Kidney capillary endothelial cell (primary cell): Measurements from ENCODE around the gene HIVEP3.

Source experiments
- DNase-seq: peaks from one replicate; pipeline ENCODE4 v3.0.0-alpha.2; 2018; ENCODE audit warnings: low spot score

HIVEP3 gene

DNA sequence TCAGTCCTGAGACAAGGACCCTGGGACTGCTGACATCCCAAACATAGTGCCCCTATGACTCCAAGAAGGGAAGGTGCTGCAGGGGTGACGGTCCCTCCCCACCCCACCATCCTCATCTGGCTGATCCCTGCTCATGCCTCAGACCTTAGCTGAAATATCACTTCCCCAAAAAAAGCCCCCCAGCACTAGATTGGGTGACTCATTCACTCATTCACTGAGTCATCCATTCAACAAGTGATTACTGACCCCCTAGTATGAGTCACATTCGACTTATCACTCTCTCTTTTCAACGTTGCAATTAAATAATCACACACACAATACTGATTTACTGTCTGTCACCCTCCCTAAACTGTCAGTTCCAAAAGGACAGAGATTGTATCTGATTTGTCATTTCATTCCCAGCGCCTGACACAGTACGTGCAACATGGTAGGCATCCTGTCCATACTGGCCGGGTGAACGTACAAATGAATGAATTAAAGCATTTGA is 48.6 kb downstream of the HIVEP3 start:
- DNase-seq = peak; percentile 63

GRCh38 chr1:41868241-41868998 is 50.3 kb downstream of the HIVEP3 start:
- DNase-seq = no peak

DNA sequence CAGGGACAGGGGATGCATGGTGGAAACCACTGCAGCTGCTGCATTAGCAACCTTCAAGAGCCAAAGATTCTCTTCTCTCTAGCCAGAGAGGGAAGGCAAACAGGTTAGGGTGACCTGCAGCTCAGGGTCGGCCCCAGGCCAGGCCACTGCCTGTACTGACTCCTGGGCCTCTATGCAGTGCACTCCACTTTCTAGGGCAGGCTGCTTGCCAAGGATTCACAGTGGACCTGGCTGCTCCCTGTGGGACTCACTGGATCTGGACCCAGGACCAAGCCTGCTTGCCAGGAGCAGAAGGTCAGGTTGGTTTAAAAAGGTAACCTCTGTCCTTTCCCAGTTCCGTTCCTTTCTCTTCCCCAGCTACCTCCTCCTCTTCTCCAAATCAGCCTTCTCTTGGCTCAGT is 52.4 kb downstream of the HIVEP3 start:
- DNase-seq = no peak

GRCh38 chr1:41864471-41865040 is 54.2 kb downstream of the HIVEP3 start:
- no peak for DNase-seq

- DNase-seq = no peak
Observed at GRCh38 chr1:41863718-41864117, 55.0 kb downstream of the HIVEP3 start.

DNA sequence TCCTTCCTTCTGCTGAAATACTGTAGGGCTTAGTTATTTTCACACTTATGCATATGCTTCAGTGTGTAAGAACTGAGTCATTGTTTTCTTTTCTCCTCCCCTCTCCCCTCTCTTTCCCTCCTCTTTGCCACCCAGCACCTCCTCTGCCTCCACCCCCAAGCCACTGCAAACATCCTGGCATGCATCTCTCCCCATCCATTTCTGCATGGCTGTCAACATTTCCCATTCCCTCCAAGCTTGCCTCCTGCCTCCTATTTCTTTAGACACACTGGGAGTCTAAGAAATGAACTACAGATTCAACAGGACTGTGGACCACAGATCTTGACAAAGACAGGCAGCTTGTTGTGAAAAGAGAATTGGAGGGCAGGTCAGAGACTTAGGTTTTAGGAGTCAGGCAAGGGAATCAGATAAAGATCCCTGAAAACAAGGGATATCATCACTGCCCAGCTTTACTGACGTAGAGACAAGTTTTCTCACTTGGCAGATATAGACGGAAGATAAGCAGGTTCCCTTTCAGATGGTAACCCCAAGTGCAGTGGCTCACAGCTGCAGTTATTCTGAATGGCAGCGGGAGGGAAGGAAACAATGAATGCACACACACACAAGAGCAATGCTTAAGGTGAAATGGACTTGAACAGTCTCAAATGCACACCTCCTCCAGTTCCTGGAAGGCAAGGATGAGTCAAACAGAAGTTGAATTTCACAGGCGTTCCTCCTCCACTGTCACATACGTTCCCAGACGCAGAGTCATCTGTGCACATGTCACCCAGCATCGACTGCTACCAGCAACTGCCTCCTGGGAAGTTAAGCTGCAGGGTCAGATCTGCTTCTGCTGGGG is 56.1 kb downstream of the HIVEP3 start:
- peak; percentile 46 for DNase-seq

- DNase-seq = no peak
Observed at GRCh38 chr1:41861535-41862383, 57.0 kb downstream of the HIVEP3 start.

DNA sequence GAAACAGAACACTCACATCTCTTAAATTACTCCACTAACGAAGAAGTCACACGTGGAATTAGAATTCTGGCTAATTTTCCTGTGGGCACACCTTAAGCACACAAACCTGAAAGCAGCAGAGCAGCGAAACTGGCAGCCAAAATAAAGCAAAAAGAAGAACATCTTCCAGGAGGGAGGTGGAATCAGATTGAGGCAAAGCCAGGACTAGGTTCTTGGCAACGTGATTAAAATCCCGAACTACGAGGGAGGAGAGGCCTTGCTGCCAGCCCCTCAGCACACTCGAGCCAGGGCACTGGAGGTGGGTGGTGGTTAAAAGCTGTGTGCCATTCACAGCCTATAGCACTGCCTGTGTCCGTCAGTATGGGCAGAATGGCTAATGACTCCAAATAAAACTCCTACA is 58.0 kb downstream of the HIVEP3 start:
- DNase-seq = no peak

DNA sequence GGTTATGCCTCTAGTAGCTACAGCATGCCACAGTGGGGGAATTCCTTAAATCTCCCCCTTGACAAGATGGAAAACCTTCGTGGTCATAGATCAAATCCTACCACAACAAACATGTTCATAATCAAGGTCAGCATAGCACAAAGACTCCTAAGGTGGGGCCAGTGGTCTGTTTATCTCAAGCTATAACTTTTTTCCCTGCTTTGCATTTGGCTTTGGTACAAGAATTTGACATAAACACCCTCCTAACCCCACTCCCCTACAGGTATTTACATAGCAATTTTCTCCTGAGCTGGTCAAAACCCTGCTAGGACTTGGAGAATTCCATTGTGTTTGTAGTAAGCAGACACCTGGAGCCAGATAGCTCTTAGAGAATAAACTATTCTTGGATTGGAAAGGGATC is 58.5 kb downstream of the HIVEP3 start:
- no peak for DNase-seq

DNA sequence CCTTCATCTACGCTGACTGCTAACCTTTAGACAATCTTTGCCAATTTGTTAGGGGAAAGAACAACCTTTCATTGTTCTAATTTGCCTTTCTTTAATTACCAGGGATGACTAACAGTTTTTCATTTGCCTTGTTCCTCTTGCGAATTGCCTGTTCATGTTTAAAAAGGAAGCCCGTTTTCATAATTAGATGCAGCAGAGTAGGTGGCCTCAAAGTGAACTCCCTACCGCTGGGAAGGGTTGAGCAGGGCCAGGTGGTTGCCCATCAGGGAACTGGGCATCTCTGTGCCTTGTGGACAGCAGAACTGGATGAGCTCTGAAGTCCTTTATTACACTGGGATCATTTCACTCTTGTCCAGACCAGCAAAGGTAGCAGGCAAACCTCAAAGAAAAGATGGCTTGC is 59.0 kb downstream of the HIVEP3 start:
- DNase-seq = no peak

DNA sequence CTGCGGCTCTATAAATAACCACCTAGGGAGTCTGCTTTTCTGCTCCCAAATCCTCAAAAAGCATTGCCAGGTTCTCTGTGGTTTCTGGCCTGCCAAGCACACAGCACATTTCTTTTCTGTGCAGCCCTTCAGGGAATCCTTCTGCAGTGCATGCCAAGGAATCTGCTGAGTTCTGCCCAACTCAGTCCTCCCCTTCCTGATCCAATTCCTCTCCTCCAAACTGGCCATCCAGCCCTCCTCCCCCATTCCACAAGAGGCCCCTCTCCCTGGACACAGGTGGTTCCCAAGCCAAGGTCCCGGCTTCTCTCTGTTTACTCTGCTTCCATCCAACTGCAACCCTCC is 61.8 kb downstream of the HIVEP3 start:
- no peak for DNase-seq

- no peak for DNase-seq
Observed at GRCh38 chr1:41856151-41856943, 62.4 kb downstream of the HIVEP3 start.

DNA sequence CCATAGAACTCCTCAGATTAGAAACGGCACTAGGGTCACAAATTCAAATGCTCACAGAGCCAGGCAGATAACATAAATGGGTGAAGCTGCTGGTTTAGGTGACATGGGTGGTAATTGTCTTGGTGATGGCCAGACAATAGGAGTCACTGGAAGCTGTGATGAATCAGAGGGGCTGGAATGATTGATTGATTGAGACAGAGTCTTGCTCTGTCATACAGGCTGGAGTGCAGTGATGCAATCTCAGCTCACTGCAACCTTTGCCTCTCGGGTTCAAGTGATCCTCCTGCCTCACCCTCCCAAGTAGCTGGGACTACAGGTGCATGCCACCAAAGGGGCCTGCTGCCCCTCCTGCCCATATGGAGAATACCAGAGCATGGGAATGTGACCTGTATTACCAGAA is 63.0 kb downstream of the HIVEP3 start:
- peak; percentile 13 for DNase-seq

DNA sequence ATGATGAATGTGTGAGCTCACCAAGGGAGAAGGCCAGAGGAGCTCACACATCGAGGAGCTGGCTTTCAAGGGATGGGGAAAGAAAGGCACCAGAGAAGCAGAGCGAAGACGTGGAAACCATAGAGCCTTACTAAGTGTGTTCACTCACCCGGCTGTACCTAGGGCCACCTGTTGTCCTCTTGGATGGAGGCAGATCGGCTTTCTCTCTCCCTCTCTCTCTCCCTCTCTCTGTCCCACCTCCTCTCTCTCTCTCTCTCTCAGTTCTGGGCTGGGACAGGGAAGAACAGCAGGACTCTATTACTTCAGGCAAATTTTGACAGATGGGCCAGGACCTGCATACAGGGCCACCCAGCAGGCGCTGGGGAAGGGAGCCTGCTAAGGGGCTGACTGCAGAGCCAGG is 64.8 kb downstream of the HIVEP3 start:
- DNase-seq = no peak

DNA sequence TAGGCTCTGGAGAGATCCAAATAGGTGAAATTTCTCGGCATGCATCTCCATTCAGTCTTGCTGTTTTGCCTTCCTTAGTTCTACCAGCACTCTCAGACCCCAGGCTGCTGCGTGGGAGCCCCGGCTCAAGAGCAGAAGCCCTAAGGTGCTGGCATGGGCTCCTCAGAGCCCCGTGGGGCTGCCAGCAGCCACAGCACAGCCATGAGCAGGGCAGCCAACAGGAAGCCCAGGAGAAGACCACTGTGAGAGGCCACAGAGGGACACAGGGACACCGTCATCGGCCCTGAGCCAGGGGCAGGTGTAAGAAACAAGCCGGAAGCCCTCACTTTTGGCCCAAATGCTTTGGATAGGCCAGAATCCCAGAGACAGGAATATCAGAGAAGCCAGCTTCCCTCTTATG is 66.6 kb downstream of the HIVEP3 start:
- DNase-seq = no peak

DNA sequence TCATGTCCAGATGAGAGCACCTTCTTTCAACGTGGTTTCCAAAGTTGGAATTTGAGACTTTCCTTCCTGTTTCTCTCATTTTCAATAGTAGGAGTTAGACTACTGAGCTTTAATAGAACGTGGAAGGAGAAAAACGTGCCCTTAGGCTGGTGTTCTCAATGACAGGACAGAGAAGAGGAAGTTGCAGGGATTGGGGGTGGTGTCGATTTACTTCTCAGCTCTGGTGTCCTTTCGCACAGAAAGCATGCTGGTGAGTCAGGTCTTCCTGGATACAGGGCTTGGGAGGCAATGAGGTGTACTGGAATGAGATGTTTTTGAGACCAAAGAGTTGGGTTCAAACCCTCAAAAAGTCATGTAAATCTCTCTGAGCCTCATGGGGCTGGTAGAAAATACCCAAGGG is 67.1 kb downstream of the HIVEP3 start:
- peak; percentile 81 for DNase-seq

GRCh38 chr1:41850029-41850428 is 68.7 kb downstream of the HIVEP3 start:
- no peak for DNase-seq

DNA sequence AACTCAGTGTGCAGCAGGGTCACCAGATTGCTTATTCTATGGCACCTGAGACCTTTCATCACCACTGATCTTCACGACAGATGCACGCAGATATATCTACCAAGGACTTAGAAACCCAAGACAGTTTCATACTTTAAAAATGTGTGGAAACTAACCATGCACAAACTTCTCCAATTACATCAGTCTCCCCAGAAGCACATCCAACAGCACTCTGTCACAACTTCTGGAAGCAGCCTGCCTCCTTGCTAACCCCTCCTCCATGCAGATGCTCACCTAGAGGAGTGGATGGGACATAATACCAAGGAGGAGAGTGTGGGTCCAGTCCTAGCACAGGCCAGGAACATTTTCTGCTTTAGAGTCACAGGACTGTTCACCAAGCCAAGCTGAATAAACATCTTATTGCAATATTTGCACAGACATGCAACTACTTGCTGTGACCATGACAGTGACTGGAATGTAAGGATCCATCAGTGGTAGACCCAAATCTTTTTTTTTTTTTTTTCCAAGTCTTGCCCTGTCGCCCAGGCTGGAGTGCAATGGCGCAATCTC is 69.4 kb downstream of the HIVEP3 start:
- no peak for DNase-seq

DNA sequence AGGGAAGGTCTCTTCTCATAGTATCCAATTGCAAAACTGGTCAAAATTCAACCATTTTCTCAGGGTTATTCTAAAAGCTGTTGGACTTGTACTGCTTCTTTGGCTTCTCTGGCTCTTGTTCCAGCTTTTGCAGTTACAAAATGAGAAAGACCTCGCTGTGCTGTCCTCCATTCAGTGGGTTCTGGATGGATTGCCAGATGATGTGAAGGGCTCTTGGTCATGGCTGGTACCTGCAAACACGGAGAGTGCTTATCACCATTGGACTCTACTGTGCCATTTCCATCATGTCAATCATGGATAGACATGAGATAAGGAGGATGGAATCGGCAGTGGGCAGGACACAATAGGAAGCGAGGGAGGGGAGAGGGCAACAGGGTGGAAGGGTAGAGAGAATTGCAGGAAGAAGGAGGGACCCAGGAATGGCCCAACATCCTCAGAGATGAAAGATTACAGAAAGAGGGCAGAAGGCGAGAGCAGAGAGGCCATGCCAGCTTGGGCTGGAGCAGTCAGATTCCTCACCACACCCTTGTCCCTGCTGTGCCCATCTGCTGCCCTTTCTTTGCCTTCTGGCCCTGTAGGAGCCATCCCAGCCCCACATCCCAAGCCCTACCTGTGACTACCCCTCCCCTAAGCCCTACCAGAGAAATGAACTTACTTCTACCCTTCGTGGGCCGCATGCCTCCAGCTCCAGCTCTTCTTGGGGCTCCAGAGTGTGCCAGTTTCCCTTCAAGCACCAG is 70.3 kb downstream of the HIVEP3 start:
- DNase-seq = no peak

DNA sequence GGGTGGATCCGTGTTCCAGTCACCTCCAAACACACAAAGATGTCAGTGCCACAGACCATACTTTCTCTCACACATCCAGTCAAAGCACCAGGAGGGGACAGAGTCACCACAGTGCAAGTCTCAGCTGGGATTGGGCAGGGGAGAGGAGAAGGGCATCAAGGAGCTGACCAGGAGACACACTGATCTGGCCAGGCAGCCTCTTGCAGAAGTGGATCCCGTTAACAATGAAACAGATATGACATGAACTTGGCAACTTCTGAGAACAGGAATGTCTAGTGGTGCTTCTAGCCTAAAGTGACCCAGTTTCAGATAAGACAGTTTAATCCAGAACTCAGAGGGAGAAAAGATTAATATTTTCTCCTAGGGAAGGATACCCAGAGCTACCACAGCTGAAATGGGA is 71.0 kb downstream of the HIVEP3 start:
- no peak for DNase-seq
